ENCODE results near the gene C20orf96.
"Not testable (repeated sequence)": the region's sequence is repeated elsewhere in the genome, so short reads cannot be mapped to it uniquely, and the experiment has no call there.

C20orf96 gene

GRCh38 chr20:290084-290831 is at the start of gene C20orf96:
Gene C20orf96, minus strand, starts transcription at chr20:290750. Its CDS starts 140 bp downstream, at chr20:290610.
- Histone ChIP-seq H3K9me3 (no peaks in the 10 kb centered on the region), H3K9ac (peak within 1 kb of the TSS; percentile 94), H3K27ac (peak within 1 kb of the TSS; percentile 89), H3K36me3 (0 out of 2 replicates have a peak, but pooled peaks cover 11% of the 10 kb centered on the region), H4K20me1 (no peaks in the 10 kb centered on the region), H3K4me1 (peaks cover 36% of the 10 kb centered on the region), H3K27me3 (no peaks in the 10 kb centered on the region), H3K4me2 (peak within 1 kb of the TSS; percentile 94), H3K4me3 (peak within 1 kb of the TSS; percentile 92)
- TF ChIP-seq Cebpa-rat (IDR thresholded peaks at IDR 0.05): no peak

- not testable (repeated sequence) for H3K27me3 ChIP-seq, H3K4me3 ChIP-seq, H3K9me3 ChIP-seq, H3K4me1 ChIP-seq, H3K27ac ChIP-seq, H3K9ac ChIP-seq, H3K4me2 ChIP-seq
- peaks cover 18% of the 10 kb centered on the region for H4K20me1 ChIP-seq
- peaks cover 17% of the 10 kb centered on the region; the same call in 1 of the 2 replicates for H3K36me3 ChIP-seq
Observed at GRCh38 chr20:336040-336439, 45.5 kb upstream of the C20orf96 start.

- Histone ChIP-seq H4K20me1 (peaks cover 32% of the 10 kb centered on the region), H3K27ac (no peak overlapping the region), H3K27me3 (no peaks in the 10 kb centered on the region), H3K4me1 (peaks cover 11% of the 10 kb centered on the region), H3K36me3 (peaks cover 23% of the 10 kb centered on the region), H3K4me3 (no peak overlapping the region), H3K4me2 (no peak overlapping the region), H3K9me3 (no peaks in the 10 kb centered on the region), H3K9ac (no peak overlapping the region)
- no peak for TF ChIP-seq Cebpa-rat (IDR thresholded peaks at IDR 0.05)
Observed at GRCh38 chr20:334578-334977, 44.0 kb upstream of the C20orf96 start.

GRCh38 chr20:330233-331149 is 39.9 kb upstream of the C20orf96 start:
- TF ChIP-seq Cebpa-rat (IDR thresholded peaks at IDR 0.05): no peak
- H3K4me1 ChIP-seq: peaks cover 31% of the 10 kb centered on the region
- no peaks in the 10 kb centered on the region for H3K9me3 ChIP-seq
- H4K20me1 ChIP-seq: peaks cover 62% of the 10 kb centered on the region
- H3K27me3 ChIP-seq: no peaks in the 10 kb centered on the region
- peaks cover 32% of the 10 kb centered on the region for H3K36me3 ChIP-seq
- no peak overlapping the region for H3K27ac ChIP-seq
- H3K4me2 ChIP-seq: peak overlapping the region; percentile 89
- H3K4me3 ChIP-seq: no peak overlapping the region
- peak overlapping the region; percentile 36 for H3K9ac ChIP-seq

GRCh38 chr20:329851-330232 is 39.3 kb upstream of the C20orf96 start:
- peak overlapping the region; percentile 36 for H3K9ac ChIP-seq
- no peak overlapping the region for H3K4me3 ChIP-seq
- H4K20me1 ChIP-seq: peaks cover 62% of the 10 kb centered on the region
- peak overlapping the region; percentile 89 for H3K4me2 ChIP-seq
- no peak overlapping the region for H3K27ac ChIP-seq
- peaks cover 32% of the 10 kb centered on the region for H3K36me3 ChIP-seq
- TF ChIP-seq Cebpa-rat (IDR thresholded peaks at IDR 0.05): no peak
- peaks cover 31% of the 10 kb centered on the region for H3K4me1 ChIP-seq
- H3K27me3 ChIP-seq: no peaks in the 10 kb centered on the region
- H3K9me3 ChIP-seq: no peaks in the 10 kb centered on the region

GRCh38 chr20:328975-329695 is 38.6 kb upstream of the C20orf96 start:
- H3K9me3 ChIP-seq: no peaks in the 10 kb centered on the region
- peaks cover 27% of the 10 kb centered on the region for H3K36me3 ChIP-seq
- H4K20me1 ChIP-seq: peaks cover 62% of the 10 kb centered on the region
- H3K27ac ChIP-seq: no peak overlapping the region
- H3K4me3 ChIP-seq: peak overlapping the region; percentile 94; the same call in 1 of the 2 replicates
- no peaks in the 10 kb centered on the region for H3K27me3 ChIP-seq
- H3K4me2 ChIP-seq: peak overlapping the region; percentile 89
- peaks cover 31% of the 10 kb centered on the region for H3K4me1 ChIP-seq
- TF ChIP-seq Cebpa-rat (IDR thresholded peaks at IDR 0.05): no peak
- H3K9ac ChIP-seq: peak overlapping the region; percentile 36

- Histone ChIP-seq H3K36me3 (peaks cover 19% of the 10 kb centered on the region; the same call in 1 of the 2 replicates), H4K20me1 (peaks cover 62% of the 10 kb centered on the region), H3K9me3 (no peaks in the 10 kb centered on the region), H3K27ac (peak overlapping the region; percentile 61; the same call in 1 of the 2 replicates), H3K4me3 (peak overlapping the region; percentile 94), H3K4me1 (peaks cover 37% of the 10 kb centered on the region), H3K27me3 (no peaks in the 10 kb centered on the region), H3K4me2 (peak overlapping the region; percentile 89), H3K9ac (peak overlapping the region; percentile 80)
- TF ChIP-seq Cebpa-rat (IDR thresholded peaks at IDR 0.05): no peak
Observed at GRCh38 chr20:328027-328974, 37.8 kb upstream of the C20orf96 start.

GRCh38 chr20:327186-328026 is 36.9 kb upstream of the C20orf96 start:
- Histone ChIP-seq H3K36me3 (peaks cover 15% of the 10 kb centered on the region; the same call in 1 of the 2 replicates), H3K9ac (peak overlapping the region; percentile 80), H3K4me1 (peaks cover 38% of the 10 kb centered on the region), H3K4me3 (peak overlapping the region; percentile 94), H3K27me3 (no peaks in the 10 kb centered on the region), H4K20me1 (peaks cover 58% of the 10 kb centered on the region), H3K9me3 (no peaks in the 10 kb centered on the region), H3K27ac (peak overlapping the region; percentile 61), H3K4me2 (peak overlapping the region; percentile 89)
- no peak for TF ChIP-seq Cebpa-rat (IDR thresholded peaks at IDR 0.05)

All from BLaER1 (cell line).